ENCODE data around the gene IFNA1.
"Not testable (repeated sequence)": the region's sequence is repeated elsewhere in the genome, so short reads cannot be mapped to it uniquely, and the experiment has no call there.

The IFNA1 gene

GRCh38 chr9:21443849-21444625 lies 3.8 kb downstream of the IFNA1 start:
- DNase-seq, result peak; percentile 31 to 85 (median 68)

- not testable (repeated sequence) for DNase-seq
These were observed 9.1 kb downstream of the IFNA1 start for GRCh38 chr9:21449312-21449711.

DNA sequence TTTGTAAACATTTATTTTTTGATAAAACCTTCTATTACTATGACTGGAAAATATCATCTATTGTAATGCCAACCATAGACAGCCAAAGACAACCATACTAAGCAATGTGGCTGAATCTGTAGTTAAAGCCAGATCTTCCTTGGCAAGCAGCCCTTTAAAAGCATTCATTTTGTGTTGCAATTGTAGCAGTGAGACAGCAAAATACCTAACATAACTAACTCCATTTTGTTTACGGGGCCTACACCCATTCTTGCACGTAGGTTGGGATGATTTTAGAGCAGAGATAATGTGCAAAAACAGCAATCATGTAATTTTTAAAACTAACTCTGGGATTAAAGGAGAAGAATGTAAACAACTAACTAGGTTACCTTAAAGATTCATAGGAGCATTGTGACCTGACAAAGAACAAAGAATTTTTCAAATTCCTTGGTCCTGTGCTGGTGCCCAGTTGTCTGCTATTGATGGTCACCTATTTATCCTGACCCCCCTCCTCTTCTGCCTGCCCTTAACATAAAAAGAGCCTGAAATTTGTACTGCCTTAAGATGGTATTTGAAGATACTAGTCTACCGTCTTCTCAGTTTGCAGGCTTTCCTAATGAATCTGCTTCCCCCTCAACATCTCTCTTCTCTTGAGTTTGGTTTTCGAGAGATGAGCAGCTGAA lies 10.6 kb downstream of the IFNA1 start:
- no peak for DNase-seq

DNA sequence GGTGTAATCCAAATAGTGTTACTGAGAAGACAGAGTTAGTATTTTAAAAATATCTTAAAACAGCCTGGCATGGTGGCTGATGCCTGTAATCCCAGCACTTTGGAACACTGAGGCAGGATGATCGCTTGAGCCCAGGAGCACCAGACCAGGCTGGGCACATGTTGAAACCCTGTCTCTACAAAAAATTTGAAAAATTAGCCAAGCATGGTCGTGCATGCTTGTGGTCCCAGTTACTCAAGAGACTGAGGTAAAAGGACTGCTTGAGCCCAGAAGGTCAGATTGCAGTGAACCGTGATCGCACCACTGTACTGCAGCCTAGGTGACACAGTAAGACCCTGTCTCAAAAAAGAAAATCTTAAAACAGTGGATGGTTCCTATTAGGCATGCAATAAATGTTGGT lies 12.4 kb downstream of the IFNA1 start:
- no peak for DNase-seq

DNA sequence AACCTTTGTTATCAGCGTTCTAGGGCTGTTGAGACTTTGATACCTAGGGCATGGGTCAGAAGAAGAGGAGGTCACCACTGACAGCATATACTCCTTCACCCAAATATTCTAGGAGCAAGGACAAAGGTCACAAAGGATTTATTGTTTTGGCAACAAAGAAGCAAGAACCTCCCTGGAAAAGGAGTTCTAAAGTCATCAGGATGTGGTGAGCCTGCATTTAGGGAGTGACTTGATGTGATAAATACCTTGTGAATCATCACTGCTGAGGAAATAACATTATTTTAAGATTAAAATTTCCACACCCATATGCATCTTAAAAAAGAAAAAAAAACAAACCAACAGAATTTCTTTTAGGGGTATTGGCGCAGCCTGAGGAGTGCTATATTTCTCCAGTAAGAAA lies 13.9 kb downstream of the IFNA1 start:
- DNase-seq, result no peak

- peak; percentile 40 to 64 (median 63) for DNase-seq
These were observed 15.1 kb downstream of the IFNA1 start for GRCh38 chr9:21455320-21455719.

- DNase-seq, result no peak
These were observed 21.1 kb downstream of the IFNA1 start for GRCh38 chr9:21461377-21461776.

DNA sequence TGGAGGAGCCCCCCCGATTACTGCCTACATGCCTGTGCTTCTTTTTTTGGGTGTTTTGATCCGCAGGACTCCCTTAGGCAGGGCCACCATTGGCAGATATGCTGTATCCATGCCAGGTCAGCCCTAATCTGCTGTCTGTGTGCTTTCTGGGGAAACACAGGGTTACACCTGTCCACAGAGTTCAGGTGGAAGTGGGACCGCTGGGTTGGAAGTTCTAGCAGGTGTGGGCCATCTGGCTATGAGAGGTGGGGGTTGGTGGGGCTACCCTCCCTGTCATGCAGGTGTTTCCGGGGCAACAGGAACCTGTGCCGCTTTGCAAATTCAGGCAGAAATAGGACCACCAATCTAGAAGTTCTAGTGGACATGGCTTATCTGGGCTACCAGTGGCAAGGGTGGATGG lies 24.9 kb downstream of the IFNA1 start:
- DNase-seq, result no peak

DNA sequence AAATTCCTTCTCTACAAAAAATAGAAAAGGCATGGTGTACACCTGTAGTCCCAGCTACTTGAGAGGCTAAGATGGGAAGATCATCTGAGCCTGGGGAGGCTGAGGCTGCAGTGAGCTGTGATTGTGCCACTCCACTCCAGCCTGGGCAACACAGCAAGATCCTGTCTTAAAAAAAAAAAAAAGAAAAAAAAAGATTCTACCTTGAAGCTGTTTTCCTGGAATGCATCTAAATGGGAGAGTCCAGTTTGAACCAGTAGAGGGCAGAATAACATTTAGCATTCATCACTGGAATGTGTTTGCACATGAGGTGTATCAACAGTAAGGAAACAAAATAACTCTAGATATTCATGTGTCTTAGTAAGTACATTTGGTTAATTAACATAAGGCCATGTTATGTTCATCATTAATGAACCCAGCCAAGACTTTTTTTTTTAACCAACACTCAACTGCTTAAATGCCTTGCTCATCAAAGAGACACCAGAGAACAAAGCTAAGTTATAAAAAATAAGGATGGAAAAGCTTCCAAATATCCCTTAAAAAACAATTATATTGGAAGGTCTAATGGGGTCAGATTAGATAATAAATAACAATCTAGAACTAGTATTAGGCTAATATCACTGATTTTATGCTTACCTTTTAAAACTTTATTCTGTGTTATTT lies 25.8 kb downstream of the IFNA1 start:
- peak; percentile 56 to 80 (median 68) for DNase-seq

DNA sequence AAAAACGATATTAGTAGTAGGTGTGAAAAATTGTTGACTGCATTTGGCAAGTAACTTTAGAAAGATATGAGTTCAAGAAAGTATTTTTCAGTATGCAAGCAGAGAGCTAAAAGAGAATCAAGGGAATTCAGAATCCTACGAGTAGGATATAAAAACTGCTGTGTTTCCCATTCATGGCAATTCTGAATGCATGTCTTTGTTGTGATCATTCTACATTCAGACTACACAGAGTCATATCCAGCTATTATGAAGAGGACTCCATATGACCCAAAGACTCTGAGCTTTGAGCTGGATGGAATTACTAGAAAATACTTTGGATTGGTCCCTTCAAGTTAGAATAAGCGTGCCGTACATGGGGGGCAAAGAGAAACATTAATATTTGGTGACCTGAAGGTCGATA lies 29.9 kb downstream of the IFNA1 start:
- no peak for DNase-seq

- DNase-seq, result no peak
These were observed 33.0 kb downstream of the IFNA1 start for GRCh38 chr9:21473236-21473635.

GRCh38 chr9:21477466-21477865 lies 37.2 kb downstream of the IFNA1 start:
- peak in 3 of 4 experiments; percentile 6 to 31 (median 20) for DNase-seq

- no peak for DNase-seq
These were observed 39.0 kb downstream of the IFNA1 start for GRCh38 chr9:21479152-21479702.

GRCh38 chr9:21481470-21482056 lies 41.3 kb downstream of the IFNA1 start:
- peak; percentile 16 to 86 (median 58) for DNase-seq

DNA sequence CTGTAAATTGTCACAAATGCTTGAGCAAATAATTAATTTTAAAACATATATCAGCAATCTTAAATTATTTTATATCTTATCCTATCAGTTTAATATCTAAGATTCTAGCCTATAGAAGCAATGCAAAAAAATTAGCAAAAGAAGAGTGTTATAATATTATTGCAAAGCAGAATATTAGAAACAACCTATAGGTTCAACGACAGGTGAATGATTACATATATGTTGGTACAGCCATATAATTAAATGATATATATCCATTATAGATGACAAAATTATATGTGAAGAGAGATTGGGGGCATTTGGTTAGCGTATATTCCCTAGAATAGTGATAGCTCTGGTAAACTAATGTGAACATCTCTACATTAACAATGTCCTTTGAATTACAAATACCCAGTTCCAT lies 42.0 kb downstream of the IFNA1 start, which contains the start of gene IFNE:
Gene IFNE (minus strand): TSS at position 101 of the 400 bp plus-strand sequence. CDS start 619 bp downstream, outside the sequence.
- no peak for DNase-seq
